ENCODE measurements around the gene TRPM6.

- TF ChIP-seq CTCF (IDR thresholded peaks at IDR 0.05), result no peak
- no peak for TF ChIP-seq POLR2A (IDR thresholded peaks at IDR 0.05)
Observed at GRCh38 chr9:74810200-74810599, 77.5 kb downstream of the TRPM6 start.
